HG03558 (cell line): ENCODE data around the gene SFXN1.

Experiments used
- ATAC-seq: cut with Tn5 transposase; IDR thresholded peaks from one replicate; pipeline ENCODE4 v1.9.1; 2021; ENCODE audit warnings: moderate number of reproducible peaks; ENCODE audit not compliant: unreplicated experiment; ENCODE audit errors: extremely low read depth

The SFXN1 gene

GRCh38 chr5:175561085-175561484 is 82.7 kb downstream of the SFXN1 start:
- no peak for ATAC-seq

DNA sequence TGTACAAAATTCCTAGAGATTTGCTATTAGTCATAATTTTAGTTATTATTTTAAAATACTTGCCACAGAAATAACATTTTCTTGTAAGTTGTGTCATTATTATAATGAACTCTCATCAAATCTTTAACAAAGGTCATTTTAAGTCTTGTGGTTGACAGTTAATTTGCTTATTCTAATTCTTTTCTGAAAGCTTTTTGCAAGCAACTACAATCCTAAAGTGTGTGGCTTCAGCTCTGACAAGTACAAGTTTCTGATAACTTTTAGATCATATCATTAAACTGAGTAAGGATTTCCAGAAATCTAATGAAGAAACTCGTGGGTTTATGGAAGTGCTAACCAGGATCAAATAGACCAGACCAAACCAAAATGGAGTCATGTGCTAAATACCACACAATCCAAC is 86.4 kb downstream of the SFXN1 start:
- no peak for ATAC-seq

- no peak for ATAC-seq
Measured at GRCh38 chr5:175566697-175567096, 88.3 kb downstream of the SFXN1 start.

DNA sequence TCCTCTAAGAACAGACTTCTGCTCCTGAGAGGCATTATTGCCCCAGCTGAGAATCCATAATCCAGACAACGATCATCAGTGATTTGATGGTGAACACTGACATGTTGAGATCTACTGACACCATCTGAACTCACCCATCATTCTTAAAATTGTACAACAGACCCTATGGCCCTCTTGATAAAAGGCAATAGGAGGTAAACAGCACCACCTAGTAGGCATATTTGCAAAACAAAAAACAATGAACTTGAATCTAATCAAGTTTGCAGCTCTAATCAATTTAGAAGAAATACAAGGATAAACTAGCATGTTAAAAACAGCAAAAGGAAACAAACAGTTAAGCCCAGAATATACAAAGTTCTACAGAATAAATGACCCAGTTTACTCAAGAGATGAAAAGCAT is 89.6 kb downstream of the SFXN1 start:
- no peak for ATAC-seq

DNA sequence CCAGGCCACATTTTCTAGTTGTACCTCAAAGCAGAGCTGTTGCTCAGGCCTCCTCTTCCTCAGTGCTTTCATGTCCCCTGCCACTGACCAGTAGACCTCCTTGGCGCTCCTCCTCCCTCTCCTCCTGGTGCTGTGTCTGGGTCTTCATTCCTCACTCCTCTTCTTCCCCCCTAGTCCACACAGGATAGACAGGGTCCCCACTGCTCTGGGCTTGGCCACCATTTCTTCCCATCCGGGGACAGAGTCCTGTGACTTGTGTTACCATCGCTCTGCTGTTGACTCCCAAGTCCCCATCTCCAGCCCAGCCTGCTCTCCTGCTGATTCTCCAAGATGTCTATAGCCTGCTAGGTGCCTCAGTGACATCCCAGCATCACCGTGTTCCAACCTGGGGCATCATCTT is 91.3 kb downstream of the SFXN1 start:
- no peak for ATAC-seq

DNA sequence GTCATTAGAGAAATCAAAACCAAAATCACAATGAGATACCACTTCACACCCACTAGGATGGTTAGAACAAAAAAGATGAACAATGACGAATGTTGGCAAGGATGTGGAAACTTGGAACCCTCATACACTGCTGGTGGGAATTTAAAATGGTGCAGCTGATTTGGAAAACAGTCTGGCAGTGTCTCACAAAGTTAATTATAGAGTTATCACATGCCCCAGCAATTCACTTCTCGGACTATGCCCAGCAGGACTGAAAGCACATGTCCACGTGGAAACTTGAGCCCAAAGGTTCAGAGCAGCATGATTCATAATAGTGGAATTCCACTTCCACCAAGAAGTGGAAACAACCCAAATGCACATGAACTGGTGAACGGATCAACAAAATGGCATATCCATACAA is 94.5 kb downstream of the SFXN1 start:
- no peak for ATAC-seq

- no peak for ATAC-seq
Measured at GRCh38 chr5:175573493-175574269, 95.3 kb downstream of the SFXN1 start.

DNA sequence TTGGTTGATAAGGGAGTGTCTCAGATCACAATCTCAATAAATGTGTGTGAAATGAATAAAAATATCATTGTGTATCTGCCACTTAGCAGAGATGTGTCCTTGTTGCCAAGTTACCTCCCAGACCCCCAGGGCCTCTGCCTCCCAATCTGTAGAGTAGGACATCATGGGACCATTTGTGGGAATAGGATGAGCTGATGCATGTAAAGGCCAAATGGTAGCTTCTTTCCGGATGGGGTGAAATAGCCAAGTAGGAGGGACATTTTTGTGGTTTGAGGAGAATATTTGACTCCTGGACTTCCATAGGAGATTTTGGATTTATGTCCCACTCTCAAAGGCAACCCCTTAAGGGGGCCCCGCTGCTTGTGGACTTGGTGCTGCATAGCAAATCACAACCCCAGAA is 96.9 kb downstream of the SFXN1 start:
- no peak for ATAC-seq

DNA sequence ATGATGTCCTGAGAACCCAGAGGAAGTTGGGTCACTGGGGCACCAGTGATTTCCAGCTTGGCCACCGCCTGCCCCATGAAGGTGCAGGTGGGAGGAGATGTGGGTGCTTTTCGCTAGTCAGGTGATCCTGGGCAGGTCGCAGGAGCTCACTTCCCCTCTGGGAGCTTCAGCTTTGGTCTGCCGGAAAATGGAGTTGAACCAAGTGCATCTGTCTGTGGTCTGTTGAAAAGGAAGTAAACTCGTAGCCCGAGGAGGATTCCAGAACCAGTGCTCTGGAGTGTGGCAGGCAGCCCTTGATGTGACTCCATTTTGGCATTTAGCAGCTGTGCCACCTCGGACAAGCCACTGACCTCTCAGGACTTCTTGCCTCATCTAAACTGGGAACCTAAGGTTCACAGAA is 97.7 kb downstream of the SFXN1 start:
- no peak for ATAC-seq

DNA sequence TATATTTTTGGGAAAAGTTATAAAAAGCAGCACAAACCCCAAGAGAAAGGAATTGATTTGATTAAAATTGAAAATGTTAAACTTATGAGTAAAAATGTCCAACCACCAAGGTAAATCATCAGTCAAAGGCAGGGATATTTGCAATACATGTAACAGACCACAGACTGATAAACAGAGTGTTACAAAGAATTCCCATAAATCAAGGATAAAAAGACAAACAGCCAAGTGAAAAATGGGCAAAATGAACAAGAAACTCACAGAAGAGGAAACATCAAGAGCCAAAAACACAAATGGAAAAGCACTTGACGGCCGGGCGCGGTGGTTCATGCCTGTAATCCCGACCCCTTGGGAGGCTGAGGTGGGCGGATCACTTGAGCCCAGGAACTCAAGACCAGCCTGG is 98.2 kb downstream of the SFXN1 start:
- ATAC-seq, result no peak
